IPS-18c (cell line): ENCODE results near the gene CLDN8.

ENCODE experiments used
- H3K4me3 ChIP-seq: 2 replicates; pipeline ENCODE4 v1.7.0; 2013; ENCODE audit warnings: low read depth, mild to moderate bottlenecking, low read length, moderate library complexity; ENCODE audit not compliant: insufficient read depth
- H3K9me3 ChIP-seq: one replicate; pipeline ENCODE4 v1.6.1; 2013; ENCODE audit warnings: mild to moderate bottlenecking, low read length, moderate library complexity; ENCODE audit not compliant: control insufficient read depth, insufficient read depth

Gene CLDN8

GRCh38 chr21:30216041-30216723 lies at the start of gene CLDN8:
Gene CLDN8 (minus strand): TSS chr21:30216097. CDS start chr21:30215925, 172 bp downstream.
- Histone ChIP-seq H3K9me3 (peaks cover 3% of the 10 kb centered on the region), H3K4me3 (no peak within 1 kb of the TSS)

DNA sequence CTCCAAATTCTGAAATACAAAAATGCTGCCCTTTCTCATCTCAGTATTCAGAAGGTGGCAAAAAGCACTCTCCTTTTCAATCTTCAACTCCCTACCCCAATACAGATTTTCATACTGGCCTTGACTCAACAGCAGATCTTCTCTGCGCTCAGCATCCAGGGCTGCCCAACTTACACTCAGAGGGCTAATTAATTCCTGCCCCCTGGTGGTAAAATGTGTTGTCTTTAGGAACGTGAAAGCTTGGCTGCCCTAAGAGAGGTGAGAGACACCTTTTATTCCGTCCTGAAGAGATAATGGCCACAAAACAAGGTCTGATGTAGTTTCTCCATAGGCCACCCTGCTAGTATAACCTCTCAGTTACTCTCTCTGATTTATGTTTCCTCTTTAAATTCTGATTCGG lies 41.9 kb upstream of the CLDN8 start:
- H3K4me3 ChIP-seq, result no peak overlapping the region

GRCh38 chr21:30256100-30256499 lies 40.2 kb upstream of the CLDN8 start:
- no peak overlapping the region for H3K4me3 ChIP-seq
- no peaks in the 10 kb centered on the region for H3K9me3 ChIP-seq

More for the DNA sequence above, 41.9 kb upstream of the CLDN8 start:
- H3K9me3 ChIP-seq, result no peaks in the 10 kb centered on the region

DNA sequence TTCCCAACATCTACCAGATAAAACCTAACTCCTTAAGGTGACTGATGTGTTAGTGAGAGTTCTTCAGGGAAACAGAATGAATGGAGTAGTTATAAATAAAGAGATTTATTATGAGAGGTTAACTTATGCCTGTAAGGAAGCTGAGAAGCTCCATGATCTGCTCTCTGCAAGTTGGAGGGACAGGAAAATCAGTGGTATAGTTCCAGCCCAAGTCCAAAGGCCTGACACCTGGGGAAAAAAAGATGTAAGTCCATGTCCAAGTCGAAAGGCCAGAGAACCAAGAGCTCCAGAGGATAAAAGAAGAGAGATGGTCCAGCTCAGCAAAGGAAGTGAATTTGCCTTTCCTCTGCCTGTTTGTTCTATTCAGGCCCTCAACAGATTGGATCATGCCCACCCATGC lies 39.8 kb upstream of the CLDN8 start:
- H3K9me3 ChIP-seq, result no peaks in the 10 kb centered on the region
- H3K4me3 ChIP-seq, result no peak overlapping the region

DNA sequence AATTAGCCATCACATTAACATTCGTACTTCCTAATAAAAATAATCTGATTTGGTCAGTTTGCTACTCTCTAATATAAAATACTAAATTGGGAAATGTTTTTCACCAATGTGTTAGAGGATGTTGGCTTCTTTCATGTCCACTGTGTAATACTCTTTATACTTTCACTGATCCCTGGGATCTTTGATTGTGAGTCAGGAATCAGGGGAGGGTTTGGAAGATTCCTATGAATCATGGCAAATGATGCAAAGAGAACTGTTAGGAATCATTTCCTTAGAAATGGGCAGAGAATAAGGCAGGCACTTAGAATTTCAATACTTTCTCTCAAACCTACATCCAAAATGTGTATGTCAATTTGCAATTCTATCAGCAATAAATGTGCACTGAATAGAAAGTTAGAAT lies 35.9 kb upstream of the CLDN8 start:
- no peaks in the 10 kb centered on the region for H3K9me3 ChIP-seq
- H3K4me3 ChIP-seq, result no peak overlapping the region

DNA sequence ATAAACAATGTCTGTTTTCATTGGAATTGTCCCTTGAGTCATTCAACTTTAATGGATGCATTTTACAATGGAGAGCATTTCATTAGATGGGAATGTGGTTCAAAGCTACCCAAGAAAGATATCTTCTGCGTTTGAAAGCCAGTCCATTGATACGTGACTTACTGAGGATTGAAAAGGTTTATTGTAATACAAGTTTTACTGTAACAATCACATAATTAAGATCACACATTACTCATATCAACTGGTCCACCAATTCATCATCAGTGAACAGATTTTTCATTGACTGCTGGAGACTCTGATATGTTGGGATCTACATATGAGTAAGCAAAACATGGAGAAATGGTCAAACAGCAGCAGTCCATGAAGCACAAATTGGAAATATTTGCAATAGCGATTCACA lies 34.0 kb upstream of the CLDN8 start:
- H3K4me3 ChIP-seq, result no peak overlapping the region
- no peaks in the 10 kb centered on the region for H3K9me3 ChIP-seq

DNA sequence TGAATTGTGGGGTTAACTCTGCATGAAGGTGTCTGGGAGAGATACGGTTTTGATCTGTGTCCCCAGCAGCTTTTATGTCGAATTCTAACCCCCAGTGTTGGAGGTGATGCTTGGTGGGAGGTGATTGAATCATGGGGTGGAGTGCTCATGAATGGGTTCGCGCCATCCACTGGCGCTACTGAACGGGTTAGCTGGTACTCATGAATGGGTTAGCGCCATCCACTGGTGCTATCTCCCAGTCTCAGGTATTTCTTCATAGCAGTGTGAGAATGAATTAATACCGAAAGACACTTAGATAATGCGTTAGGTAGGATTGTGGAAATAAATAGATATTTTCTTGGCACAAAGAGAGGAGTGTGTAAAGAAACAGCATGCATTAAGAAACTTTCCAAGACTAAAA lies 32.9 kb upstream of the CLDN8 start:
- no peak overlapping the region for H3K4me3 ChIP-seq
- no peaks in the 10 kb centered on the region for H3K9me3 ChIP-seq

- no peaks in the 10 kb centered on the region for H3K9me3 ChIP-seq
Observed at GRCh38 chr21:30245061-30245460, 29.2 kb upstream of the CLDN8 start.

DNA sequence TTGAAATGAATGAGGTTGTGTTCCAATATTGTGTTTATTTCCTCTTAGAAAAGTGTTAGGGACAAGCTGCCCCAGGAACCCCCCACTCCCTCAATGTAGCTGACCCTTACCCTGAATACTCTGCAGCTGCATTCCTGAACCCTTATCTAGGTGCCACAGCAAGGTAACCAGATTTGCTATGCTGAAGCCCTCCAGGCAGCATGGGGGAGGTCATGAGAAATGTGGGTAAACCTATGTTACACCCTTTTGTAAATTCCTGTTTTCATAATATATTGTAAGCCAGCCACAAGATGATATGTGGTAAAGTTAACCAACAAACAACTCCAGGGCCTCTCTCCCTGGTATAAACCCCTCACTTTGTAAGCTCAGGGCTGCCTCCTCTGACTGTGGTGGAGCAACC lies 27.8 kb upstream of the CLDN8 start:
- no peaks in the 10 kb centered on the region for H3K9me3 ChIP-seq

More at GRCh38 chr21:30245061-30245460, 29.2 kb upstream of the CLDN8 start:
- H3K4me3 ChIP-seq, result no peak overlapping the region

GRCh38 chr21:30240661-30241060 lies 24.8 kb upstream of the CLDN8 start:
- H3K9me3 ChIP-seq, result no peaks in the 10 kb centered on the region

More for the DNA sequence above, 27.8 kb upstream of the CLDN8 start:
- H3K4me3 ChIP-seq, result no peak overlapping the region

GRCh38 chr21:30238168-30238567 lies 22.3 kb upstream of the CLDN8 start:
- Histone ChIP-seq H3K9me3 (no peaks in the 10 kb centered on the region), H3K4me3 (no peak overlapping the region)

More at GRCh38 chr21:30240661-30241060, 24.8 kb upstream of the CLDN8 start:
- no peak overlapping the region for H3K4me3 ChIP-seq

GRCh38 chr21:30234643-30235042 lies 18.7 kb upstream of the CLDN8 start:
- Histone ChIP-seq H3K4me3 (no peak overlapping the region), H3K9me3 (no peaks in the 10 kb centered on the region)

DNA sequence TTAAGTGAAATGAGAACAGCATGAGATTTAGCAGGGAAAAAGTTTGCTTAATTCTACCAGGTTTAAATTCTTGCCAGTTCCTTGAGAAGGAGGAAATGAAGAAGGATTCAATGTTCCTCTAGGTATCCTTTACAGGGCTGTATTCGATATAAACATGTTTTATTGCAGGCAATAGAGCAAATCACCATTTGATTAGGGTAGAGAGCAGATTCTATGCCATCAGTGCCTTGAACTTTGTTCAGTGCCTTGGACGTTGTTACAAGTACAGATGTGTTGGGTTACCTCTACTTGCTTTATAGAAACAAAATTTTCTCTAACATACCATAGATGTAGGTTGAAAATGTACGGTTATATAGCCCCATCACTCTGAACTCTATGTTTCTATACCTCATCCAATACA lies 18.2 kb upstream of the CLDN8 start:
- no peak overlapping the region for H3K4me3 ChIP-seq
- H3K9me3 ChIP-seq, result no peaks in the 10 kb centered on the region

GRCh38 chr21:30233228-30234020 lies 17.5 kb upstream of the CLDN8 start:
- no peaks in the 10 kb centered on the region for H3K9me3 ChIP-seq

DNA sequence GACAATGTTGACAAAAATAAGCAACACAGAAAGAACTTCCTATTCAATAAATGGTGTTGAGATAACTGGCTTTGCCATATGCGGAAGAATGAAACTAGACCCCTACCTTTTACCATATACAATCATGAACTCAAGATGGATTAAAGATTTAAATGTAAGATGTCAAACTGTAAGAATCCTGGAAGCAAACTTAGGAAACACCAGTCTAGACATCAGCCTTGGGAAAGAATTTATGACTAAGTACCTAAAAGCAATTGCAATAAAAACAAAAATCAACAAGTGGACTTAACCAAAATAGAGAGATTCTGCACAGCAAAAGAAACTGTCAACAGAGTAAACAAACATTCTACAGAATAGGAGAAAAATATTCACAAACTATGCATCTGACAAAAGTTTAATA lies 16.1 kb upstream of the CLDN8 start:
- Histone ChIP-seq H3K9me3 (no peaks in the 10 kb centered on the region), H3K4me3 (no peak overlapping the region)

More at GRCh38 chr21:30233228-30234020, 17.5 kb upstream of the CLDN8 start:
- H3K4me3 ChIP-seq, result no peak overlapping the region

GRCh38 chr21:30227633-30228404 lies 11.9 kb upstream of the CLDN8 start:
- Histone ChIP-seq H3K4me3 (no peak overlapping the region), H3K9me3 (no peaks in the 10 kb centered on the region)

GRCh38 chr21:30227128-30227527 lies 11.2 kb upstream of the CLDN8 start:
- Histone ChIP-seq H3K4me3 (no peak overlapping the region), H3K9me3 (no peaks in the 10 kb centered on the region)

DNA sequence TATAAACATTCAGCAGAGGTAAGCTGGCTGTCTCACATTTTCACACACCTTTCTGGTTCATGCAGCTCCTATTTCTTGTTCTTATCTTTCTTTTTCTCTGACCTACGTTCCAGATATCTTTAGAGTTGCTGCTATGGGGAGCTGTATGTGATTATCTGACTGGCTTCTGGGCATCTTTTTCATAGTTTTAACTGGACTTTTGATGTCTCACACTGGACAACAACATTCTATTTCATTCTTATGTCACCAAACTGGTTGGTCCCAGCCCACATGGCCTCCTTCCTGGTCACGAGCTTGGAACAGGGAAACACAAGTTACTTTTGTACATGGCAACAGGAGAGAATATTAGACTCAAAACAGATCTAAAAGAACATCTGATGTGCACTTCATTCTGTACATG lies 7.7 kb upstream of the CLDN8 start:
- H3K9me3 ChIP-seq, result no peaks in the 10 kb centered on the region
- no peak overlapping the region for H3K4me3 ChIP-seq
